ENCODE results near the gene GPN2.
"Not testable (repeated sequence)": the region's sequence is repeated elsewhere in the genome, so short reads cannot be mapped to it uniquely, and the experiment has no call there.

GPN2 gene

GRCh38 chr1:26857473-26858060, 32.5 kb downstream of the GPN2 start:
- no peak for DNase-seq

DNA sequence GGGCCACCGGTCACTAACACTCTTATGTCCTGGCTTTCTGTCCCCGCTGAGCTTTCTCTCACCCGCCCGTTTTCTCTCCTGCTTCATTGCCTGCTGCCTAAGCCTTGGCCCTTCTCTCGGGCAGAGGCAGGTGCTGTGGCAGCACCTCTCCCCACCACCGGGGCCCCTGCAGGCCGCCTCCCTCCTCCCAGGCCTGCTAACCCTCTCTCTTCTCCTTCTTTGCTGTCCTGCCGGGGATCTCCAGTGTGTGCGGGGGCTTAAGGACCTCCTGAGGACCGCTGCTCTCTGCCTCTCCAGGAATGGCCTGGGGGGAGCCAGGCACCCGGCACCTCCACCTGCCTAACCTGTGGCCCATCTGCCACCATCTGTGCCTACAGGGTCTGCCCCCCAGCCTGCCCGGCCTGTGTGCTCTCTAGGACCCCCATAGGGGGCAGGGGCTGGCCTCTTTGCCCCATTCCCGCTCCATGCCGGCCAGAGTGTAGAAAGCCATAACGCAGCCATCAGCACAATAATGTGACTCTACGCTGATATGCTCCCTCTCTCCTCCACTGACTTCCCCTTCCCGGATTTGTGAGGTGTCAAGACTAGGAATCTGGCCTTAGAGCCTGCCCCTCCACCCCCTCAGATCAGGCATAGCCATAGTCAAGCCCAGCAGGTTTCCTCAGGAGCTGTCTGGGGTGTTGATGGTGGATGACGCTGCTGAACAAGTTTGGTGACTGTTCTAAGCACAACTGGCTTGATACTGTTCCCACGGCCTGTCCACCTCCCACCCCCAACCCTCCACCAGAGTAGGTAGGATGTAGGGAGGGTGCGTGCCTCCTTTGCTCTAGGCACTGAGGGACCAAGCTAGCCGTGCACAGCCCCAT, 33.2 kb downstream of the GPN2 start:
- no peak for DNase-seq

DNA sequence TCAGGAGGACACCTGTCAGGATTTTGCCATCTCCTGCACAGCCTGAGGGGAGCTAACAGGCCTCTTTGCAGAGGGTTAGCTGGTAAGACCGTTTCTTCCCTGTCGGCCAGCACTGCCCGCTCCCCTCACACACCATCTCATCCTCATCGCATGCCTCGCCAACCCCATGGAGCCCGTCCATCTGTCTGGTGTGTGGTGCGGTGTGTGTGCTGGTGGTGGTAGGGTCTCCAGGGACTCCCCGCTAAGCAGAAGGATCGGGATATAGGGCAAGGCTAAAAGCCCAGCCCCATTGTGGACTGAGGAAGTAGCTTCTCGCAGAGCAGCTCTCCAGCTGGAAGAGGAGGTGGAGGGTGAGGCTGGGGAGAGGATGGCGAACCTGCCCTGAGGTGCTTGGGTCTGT, 33.9 kb downstream of the GPN2 start:
- DNase-seq: no peak

DNA sequence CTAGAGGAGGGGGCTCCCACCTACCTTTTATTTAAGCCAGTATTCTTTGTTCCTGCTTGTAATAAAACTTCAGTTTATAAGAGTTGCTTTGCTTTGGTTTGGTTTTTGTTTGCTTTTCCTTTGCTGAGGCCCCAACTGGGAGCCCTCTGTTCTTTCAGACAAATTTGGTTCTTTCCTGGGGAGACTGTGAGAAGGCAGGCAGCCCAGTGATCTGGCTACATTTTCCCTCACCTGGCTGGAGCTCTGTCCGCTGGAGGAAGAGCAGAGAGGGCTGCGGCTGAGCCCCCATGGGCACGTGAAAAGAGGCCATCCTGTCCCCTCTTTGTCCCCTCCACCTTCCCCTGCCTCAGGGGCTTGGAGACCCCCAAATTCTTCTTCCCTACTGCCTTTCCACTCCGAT, 34.4 kb downstream of the GPN2 start:
- no peak for DNase-seq

- DNase-seq: no peak
Measured at GRCh38 chr1:26854906-26855305, 35.2 kb downstream of the GPN2 start.

- no peak for DNase-seq
Measured at GRCh38 chr1:26853600-26853999, 36.5 kb downstream of the GPN2 start.

GRCh38 chr1:26853156-26853555, 36.9 kb downstream of the GPN2 start:
- peak; percentile 73 for DNase-seq

DNA sequence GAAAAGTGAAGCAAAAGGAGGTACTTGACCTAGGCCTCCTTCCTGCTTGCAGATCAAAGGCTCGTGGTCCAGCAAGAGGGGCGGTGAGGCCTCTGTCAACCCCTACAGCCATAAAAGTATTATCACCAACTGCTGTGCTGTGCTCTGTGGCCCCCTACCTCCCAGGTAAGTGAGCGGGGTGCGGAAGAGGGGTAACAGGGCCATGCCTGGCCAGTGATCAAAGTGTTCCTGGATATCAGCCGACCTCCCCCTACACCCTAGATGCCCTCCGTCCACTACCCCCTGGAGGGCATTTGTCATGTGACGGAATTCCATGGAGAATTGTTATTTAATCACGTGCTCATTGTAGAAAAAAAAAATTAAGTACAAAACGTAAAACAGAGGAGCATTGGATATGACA, 37.4 kb downstream of the GPN2 start:
- no peak for DNase-seq

GRCh38 chr1:26851106-26851684, 38.9 kb downstream of the GPN2 start:
- no peak for DNase-seq

DNA sequence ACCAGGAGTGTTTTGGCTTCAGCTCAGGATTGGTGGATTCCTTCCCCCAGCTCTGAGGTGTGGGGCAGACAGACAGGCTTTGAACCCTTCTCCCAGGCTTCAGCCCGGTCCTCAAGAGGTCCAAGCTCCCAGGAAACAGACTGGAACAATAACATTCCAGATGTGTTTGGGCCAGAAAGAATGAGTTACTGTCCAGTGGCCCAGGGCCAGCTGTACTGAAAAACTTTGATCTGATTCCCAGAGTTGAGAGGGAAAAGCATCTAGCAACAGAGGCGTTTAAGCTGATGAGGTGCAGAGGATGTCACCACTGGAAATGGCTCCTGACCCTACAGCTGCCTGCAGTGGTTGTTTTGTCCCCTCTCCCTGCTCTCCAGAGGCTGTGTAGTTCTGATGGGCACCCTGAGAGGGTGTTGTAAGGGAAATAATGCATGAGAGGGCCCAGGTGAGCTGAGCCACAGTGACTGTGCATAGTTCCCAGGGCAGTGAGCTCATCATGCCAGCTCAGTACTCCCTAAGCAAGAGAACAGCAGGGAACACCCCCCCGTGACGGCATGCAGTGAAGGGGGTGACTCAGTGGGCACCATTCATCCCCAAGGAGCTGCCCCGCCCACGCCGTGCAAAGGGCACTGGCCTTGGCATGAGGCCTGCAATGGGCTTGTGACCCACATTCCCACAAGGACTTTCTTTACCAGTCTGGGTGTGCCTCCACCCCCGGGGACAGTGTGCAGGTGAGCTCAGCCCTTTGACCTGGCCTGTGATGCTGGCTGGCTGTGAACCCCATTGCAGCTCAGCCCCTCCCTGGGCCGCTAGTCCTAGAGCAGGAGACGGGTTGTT, 40.9 kb downstream of the GPN2 start:
- no peak for DNase-seq

GRCh38 chr1:26848499-26848898, 41.6 kb downstream of the GPN2 start:
- DNase-seq: no peak

GRCh38 chr1:26847826-26848225, 42.3 kb downstream of the GPN2 start:
- not testable (repeated sequence) for DNase-seq

- no peak for DNase-seq
Measured at GRCh38 chr1:26844424-26845196, 45.5 kb downstream of the GPN2 start.

DNA sequence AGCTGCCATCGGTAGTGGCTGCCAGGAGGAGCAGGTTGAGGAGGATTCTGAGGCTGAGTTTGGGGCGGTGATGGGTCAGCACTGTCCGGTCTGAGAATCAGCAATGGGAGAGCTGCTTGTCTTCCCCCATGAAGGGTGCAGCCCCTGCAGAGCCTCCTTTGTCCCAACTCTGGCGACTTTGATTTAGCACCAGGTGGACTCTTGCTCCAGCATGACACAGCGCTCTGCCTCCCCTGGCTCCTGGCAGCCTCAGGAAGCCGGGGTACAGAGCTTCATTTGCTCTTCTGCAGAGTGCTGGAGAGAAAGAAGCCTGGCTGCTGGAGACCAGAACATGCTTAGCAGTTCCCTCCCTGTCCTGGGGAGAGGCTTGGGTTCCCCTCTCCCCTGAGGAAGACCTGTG, 50.3 kb downstream of the GPN2 start:
- DNase-seq: no peak

GRCh38 chr1:26839339-26839722, 50.8 kb downstream of the GPN2 start:
- no peak for DNase-seq

DNA sequence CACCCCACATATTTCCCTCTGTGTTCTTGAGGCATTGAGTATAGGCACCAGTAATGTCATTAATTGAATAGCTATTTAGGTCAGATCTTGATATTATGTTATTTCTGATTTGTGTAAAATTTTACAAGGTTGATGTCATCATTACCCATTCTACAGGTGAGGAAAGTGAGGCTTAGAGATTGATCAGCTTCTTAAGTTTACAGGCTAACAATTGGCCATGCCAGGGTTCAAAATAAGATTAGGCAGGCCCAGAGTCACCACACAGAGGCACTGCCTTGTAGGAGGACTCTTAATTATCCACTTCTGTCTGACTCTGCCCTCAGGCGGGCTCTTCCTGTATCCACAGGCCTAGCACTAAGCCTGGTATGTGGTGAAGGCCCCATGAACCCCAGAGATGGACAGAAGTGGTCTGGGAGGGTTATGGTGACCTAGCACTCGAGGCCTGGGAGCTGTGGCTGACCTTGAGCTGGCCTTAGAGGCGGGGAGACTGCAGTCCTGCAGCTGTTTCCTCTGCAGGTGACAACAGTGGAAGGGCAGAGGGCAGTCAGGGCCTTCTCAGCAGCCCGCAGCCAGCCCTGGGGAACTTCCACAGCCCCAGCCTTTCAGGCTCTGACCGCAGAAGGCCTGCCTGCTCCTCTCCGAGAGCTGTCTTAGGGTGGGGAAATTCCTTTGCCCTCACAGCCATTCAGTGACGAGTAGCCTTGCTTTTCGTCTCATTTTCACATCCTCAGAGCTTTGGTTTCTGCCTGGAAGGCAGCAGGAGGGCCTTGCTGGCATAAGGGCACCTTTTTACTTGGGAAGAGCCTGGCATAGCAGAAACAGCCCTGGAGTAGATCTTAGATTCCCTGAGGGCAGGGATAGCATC, 51.4 kb downstream of the GPN2 start:
- no peak for DNase-seq

DNA sequence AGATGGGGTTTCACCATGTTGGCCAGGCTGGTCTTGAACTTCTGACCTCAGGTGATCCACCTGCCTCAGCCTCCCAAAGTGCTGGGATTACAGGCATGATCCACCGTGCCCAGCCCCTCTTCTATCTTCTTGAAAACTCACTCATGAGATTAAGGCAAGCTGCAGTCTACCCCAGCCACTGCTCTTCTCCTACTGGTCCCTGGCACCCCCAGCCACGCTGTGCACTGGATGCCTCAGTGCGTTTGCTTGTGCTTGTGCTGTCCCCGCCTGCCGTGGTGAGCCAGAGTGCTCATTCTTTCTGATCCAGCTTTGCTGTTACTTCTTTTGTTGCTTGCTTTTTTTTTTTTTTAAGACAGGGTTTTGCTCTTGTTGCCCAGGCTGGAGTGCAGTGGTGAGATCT, 52.4 kb downstream of the GPN2 start:
- DNase-seq: not testable (repeated sequence)

DNA sequence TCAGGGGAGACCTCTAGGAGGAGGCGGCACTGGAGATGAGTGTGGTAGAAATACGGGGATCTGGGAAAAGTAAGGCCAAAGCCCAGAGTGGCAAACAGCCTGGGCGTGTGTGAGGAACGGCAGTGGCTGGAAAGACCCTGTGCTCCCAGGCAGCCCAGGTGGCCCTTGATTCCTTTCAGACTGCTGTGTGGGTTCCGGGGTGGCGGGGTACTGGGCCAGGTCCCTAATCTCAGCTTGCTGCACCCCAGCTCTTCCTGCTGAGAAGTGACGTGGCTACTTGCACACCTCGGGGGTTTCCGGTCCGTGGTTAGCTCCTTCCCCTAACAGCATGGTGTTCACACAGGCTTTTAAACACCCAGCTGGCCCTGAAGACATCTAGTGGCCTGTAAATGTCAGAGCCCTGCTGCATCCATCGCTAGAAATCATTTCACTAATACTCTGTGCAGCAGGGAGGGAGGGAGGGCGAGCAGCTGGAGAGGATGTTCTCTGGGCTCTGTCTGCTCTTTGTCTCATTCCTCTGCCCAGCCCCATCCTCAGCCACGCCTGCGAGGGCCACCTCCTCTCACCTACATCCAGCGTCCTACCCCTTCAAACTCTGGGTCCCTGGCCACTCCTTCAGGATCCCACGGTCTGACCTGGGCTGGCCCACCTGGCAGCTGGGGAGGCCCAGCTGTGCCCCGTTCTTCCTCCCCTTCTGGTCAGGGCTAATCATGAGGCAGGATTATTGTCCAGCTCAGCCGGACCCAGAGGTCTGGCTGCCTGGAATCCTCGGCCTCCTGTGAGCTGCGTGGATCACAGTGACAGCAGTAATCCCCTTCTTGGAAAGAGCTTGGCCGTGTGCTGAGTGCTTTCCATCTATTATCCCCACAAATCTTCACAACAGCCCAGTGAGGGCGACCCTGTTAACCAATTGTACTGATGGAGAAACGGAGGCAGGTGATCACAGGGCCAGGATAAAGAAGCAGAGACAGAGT, 56.4 kb downstream of the GPN2 start:
- no peak for DNase-seq

- no peak for DNase-seq
Measured at GRCh38 chr1:26832249-26832960, 57.7 kb downstream of the GPN2 start.

Data from right forelimb (tissue), 1 donor.